ENCODE results near the gene ZNF652.

- TF ChIP-seq EZH2phosphoT487 (IDR thresholded peaks at IDR 0.05; ENCODE audit: borderline replicate concordance, low read length): no peak
- TF ChIP-seq CTCF (conservative IDR thresholded peaks at IDR 0.05; ENCODE audit: low read depth, low read length): no peak
- no peak for TF ChIP-seq EZH2 (IDR thresholded peaks at IDR 0.05; ENCODE audit: low read length, unreplicated experiment)
Observed at GRCh38 chr17:49337884-49338283, 24.2 kb downstream of the ZNF652 start.
